ENCODE data around the gene RPA4. TPM values are rescaled to one million over a fixed set of nuclear protein-coding genes. Genes with fewer than 3 reads are reported as not detected.

RPA4 gene, protein sequence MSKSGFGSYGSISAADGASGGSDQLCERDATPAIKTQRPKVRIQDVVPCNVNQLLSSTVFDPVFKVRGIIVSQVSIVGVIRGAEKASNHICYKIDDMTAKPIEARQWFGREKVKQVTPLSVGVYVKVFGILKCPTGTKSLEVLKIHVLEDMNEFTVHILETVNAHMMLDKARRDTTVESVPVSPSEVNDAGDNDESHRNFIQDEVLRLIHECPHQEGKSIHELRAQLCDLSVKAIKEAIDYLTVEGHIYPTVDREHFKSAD
- 0.21 TPM in 1 of 2 replicates, not detected in the other for total RNA-seq

DNA sequence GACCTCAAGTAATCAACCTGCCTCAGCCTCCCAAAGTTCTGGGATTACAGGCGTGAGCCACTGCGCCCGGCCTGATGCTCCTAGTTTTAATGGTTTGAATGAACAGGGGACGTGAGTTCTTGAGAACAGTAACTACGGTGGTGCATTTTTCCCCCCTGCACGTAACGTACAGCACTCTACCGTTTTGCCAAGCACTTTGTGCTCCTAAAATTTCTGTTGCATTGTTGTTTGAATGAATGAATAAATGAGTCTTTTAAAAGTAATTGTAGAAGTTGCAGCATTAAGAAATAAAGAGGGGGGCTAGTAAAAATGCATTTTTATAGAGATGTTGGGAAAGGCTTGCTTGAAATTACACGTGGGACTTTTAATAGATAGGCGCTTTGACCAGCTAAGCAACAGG is at the start of gene RPA4:
Gene RPA4 (plus strand): TSS at position 301 of the 400 bp plus-strand sequence. CDS start 403 bp downstream, outside the sequence.

Other genes starting within 250 kb of the RPA4 start
- gene DIAPH2, start 199.1 kb upstream of the RPA4 start, total RNA-seq: 12.4 and 13.7 TPM in 2 replicates

All from tracheal epithelial cell (primary cell).